Nucleus accumbens (tissue), 56 donors: ENCODE data around the gene CTNNA3.

Experiments
- DNase-seq, 56 donors: peaks; one replicate each; lab custom pipeline; 2025; lab: John Stamatoyannopoulos, UW

The CTNNA3 gene

DNA sequence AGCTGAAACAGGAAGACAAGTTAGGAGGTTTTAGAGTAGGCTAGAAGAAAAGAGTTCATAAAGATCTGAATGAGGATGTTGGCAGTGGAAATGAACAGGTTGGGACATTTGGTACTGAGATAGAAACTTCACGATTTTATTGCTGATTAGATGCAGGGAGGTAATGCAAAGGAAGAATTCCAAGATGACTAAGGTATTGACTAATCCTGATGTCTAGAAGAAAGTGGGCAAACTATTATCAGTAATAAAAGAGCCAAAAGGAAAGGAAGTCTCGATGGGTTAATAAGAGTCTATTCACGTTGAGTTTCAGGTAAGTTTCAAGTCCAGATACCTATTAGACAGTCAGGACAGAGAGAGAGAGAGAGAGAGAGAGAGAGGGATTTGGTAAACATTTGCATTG is 1401.5 kb downstream of the CTNNA3 start:
- no peak for DNase-seq

DNA sequence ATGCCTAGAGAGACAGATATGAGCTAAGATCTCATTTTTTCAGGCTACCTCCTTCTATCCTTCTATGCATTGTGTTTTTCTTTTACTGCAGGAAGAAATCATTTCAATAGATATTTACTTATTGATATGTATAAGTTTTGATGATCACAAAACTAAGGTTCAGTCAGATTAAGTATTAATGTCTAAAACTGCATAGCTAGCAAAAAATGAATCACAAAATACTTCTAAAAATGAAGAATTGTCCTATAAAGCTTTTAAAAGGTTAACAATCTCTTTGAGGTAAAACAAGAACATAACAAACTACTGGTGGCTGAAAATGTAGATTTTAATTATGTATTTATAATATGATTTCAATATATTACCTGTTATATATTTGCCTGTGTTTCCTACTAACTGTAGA is 1403.1 kb downstream of the CTNNA3 start:
- no peak for DNase-seq

DNA sequence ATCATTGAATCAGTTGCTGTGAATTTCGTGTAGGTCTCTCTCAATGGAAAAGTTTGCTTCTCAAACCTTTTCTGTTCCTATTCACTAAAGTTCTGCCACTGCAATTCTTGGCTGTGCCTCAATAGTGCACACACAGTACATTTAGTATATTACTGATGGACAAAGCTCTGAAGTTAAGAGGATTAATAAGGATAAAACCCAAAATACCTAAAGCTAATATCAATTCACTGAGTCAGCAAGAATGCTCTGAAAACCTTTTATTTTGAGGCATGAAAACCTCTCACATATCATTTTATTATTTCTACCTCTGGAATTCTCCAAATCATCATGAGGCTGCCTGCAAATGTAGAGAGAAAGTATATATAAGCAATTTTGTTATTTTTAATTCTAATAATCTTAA is 1403.5 kb downstream of the CTNNA3 start:
- no peak for DNase-seq

DNA sequence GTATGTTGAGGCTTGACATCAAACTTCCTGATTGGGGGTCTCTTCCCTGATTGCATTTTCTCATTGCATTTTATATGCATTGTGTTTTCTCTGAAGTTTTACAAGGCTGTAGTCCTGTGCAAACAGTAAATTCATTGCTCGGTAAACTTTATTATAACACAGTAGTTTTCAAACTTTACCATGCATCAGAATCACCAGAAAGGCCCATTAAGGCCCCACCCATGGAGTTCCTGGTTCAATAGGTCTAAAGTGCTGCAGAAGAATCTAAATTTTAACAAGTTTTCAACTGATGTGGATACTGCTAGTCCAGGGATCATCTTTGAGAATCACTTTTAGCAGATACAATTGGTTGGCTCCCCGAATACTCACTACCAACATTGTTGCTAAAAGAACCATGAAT is 1404.9 kb downstream of the CTNNA3 start:
- DNase-seq, result no peak

DNA sequence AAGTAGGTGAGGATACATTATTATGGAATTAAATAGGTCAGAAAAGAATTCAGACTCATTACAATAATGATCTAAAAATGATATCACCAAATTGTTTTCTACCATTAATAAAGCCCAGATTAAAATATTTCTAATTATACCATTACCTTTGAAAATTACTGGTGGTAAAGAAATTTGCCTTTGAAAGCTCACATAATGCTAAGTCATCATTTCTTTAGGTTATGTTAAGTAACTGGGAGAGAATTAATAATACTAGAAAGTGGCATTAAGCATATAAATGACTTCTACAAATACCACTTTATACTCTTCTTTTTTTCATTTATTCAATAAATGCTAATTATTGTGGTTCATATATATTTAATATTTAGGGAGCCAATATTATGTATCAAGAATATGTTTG is 1411.4 kb downstream of the CTNNA3 start:
- DNase-seq, result no peak

DNA sequence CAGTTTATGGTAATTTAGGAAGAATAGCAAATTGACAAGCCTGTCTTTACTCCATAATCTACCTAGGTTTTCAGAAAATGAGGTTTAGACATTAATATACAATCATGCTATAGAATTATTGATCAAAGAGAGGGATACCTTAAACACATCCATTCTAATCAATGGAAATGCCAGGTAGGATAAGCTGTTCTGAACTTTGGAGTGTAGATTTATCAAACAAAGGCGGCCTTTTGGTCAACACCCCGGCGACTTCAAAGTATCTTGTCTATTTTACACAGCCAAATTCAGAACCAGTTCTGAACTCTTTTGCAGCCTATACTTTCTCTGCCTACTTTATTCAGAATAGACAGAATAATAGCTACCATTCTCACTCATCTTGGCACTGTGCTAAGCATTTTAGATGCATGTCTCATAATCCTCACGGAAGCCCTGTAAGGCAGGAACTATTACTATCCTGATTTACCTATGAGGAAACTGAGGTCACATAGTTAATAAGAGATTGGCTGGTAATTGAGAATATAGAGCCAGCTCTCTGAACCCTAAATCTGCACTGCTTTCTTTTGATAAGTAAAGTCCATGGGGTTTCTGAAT is 1412.0 kb downstream of the CTNNA3 start:
- no peak for DNase-seq

DNA sequence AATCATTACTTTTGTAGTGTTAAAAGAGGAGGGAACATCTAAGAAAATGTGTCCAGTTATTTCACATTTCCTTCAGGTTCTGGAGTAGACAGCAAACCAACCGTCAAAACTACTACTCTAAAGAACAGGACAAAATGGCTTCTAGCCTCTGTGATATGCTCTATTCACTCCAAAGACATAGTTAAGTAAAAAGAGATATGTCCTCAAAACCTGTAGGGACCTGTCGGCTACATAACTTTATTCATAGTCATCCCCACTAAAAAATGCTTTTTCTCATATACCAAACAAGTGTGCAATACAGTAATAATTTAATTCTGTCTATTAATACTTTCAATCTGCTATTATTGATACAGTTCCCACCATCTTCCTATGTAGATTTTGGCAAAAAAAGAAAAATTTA is 1412.9 kb downstream of the CTNNA3 start:
- DNase-seq, result no peak

DNA sequence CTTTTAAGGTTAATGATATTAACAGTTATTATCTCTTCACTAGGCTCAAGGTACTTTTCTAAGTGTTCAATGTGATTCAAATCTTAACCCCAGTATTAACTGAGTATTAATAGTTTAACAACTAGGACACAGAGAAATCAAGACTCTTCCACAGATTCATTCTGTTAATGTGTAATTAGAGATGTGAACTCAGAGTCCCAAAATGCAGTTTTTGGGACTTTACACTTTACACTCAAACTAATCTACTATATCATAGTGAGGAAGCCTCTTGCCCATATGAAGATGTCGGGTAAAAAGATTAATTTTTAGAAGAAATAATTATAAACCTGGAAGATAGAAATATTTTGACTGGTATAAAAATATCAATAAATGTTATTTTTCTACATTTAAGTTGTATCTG is 1414.7 kb downstream of the CTNNA3 start:
- DNase-seq, result no peak

DNA sequence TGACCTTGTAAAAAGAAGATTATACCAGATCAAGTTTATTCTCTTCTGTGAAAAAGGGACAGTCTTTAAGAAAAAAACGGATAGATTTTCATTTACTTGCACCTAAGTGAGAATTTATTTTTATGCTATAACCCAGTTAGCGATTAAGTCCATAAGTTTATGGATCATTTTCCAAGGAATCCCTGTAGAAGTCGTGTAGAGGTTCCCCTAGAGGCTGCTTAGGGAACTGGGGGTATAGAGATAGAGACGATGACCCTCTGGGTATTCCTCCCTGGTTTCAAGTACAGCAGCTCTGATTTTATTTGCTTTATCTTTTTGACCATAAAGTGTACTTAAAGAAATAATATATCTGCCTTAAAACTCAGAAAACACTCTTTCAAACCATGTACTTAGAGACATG is 1418.5 kb downstream of the CTNNA3 start:
- no peak for DNase-seq

DNA sequence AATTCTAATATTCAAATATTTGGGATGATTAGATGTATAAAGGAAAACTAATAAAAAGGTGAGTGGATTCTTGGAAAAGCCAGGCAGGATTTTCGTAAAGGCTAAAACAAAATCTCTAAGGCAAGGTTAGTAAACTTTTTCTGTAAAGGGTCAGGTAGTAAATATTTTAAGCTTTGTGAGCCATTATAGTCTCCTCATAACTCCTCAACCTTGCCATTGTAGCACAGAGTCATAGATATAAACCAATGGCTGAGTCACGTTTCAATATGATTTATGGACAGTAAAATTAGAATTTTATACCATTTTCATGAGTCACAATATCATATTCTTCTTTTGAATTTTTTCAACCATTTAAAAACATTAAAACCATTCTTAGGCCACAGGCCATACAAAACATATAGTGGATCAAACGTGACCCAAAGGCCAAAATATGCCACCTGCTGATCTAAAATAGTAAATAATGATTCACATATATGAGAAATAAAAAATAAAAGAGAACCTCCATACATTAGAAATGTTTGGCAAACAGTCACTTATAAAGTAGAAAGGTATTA is 1422.0 kb downstream of the CTNNA3 start:
- no peak for DNase-seq

DNA sequence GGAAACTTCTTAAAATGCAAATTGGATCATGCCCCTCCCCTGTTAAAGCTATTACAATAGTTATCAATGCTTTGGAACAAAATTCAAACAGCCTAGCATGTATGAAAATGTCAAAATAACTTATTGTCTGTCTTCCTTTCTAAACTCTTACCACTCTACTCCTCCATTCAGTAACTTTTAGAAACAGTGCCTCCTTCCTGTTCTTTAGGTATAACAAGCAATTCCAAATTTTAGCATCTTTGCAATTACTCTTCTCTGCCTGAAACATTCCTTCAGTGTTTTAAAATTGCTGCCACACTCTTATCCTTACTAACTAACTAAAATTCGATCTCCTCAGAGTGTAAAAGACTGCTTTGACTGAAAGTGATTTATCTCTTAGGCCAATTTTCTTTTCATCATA is 1430.6 kb downstream of the CTNNA3 start:
- no peak for DNase-seq

DNA sequence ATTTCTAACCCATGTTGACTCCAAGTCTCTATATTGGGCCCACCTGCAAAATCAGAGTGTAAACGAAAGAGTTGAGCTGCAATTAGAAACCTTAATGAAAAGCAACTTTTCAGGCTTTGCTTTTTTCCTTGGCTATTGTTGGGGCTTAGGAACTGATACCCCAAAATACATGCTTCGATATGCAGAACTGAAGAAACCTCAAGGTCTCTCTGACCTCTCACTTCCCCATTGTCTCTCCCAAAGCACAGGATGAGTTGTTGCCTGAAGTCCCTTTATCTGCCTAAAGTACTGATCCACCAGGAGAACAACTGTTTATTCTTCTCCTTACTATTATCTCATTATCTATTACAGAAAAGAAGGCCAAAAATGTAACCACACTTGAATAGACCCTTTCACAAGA is 1436.2 kb downstream of the CTNNA3 start:
- DNase-seq, result no peak

DNA sequence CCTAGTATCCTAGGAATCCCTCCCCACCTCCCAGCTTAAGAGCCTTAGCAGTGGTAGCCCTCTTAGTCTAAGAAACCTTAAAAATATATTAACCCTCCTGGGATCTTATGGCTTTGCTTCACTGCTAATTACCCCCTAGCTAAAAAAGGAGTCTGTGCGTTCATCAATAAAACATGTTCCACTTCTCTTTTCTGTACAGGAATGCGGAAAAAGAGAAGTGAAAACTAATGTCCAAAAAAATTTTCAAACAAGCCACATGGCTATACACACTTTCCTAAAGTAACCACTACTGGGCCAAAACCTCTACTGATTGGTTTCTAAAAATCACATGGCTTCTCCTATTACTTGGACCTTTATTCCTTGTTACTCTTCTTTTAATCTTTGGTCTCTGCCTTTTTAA is 1437.3 kb downstream of the CTNNA3 start:
- DNase-seq, result no peak

DNA sequence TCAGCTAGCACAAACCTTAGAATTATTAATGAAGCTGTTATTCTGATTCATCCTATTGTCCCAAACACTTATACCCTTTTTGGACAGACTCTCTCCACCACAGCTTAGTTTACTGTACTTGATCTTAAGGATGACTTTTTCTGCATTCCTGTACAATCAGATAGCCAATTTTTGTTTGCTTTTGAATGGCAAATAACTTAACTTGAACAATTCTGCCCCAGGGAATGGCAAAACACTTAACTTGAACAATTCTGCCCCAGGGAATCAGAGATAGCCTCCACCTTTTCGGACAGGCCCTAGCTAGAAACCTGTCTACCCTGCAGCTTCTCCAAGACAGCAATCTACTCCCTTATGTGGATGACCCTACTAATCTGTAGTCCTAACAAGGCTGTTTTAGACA is 1438.2 kb downstream of the CTNNA3 start:
- DNase-seq, result no peak

DNA sequence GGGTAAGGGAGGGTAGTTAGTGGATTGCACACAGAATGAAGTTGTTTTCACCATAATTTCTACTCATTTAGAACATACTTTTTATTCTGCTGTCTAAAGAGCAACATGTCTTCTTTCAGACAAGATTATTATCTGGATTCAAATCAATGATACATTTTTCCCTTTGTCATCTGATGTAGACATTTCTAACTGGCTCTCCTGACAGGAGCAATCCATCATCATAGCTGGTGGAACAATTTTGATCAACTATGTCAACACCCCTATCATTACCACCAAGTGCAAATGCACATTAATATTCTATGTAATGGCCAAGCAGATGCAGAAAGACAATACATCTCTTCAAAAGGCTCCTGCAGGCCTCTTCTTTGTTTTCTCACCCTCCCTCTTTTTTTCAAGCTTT is 1443.0 kb downstream of the CTNNA3 start:
- no peak for DNase-seq

DNA sequence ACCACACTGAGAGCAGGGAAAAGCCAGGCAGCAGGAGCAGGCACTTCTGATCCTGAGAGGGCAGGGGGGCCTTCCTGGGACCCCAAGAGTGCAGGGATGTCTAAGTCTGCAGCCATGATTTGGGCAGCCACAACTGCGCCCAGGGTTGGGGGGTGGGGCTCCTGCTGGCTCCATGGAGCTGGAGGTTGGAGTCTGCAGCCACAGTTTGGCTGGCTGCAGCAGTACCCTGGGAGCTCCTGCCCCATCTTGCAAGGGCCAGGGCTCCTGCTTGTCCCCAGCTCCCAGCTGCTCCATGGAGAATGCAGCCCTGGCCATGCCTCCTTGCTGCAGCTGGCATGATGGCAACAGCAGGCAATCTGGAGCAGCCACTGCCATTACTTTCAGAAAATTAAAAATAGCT is 1449.8 kb downstream of the CTNNA3 start:
- no peak for DNase-seq

DNA sequence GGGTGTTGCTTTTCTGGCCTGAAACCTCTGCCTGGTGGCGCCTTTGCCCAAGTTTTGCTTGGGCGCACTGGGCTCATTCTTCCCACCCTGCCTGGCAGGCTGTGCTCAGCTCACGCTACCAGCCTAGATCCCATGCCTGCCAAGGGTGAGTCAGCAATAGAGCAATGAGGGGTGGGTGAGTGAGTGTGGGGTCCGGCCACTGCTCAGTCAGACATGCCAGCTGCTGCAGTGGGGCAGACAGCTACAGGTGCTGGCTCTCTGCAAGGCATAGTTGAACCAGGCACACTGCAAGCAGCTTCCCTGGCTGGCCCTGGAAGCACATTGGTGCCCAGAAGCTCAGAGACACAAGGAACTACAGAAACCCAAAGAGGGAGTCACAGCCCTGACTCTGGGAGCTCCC is 1451.0 kb downstream of the CTNNA3 start:
- no peak for DNase-seq

DNA sequence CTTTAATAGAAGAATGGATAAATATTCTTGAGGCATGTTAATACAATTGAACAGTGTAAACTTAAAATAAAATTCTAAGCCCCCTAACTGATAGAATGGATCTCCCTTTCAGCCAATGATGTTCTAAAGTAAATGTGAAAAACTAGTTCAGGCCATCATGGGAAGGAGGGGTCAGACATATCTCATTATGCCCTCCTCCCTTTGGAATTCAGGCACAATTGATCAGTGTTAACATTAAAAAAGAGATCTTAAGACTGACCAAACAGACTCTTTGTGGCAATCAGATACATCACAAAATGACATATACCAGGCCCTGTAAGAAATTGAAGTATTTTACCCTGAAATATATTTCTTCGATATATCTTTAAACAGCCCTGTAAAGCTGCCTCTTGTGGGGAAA is 1453.1 kb downstream of the CTNNA3 start:
- DNase-seq, result no peak

DNA sequence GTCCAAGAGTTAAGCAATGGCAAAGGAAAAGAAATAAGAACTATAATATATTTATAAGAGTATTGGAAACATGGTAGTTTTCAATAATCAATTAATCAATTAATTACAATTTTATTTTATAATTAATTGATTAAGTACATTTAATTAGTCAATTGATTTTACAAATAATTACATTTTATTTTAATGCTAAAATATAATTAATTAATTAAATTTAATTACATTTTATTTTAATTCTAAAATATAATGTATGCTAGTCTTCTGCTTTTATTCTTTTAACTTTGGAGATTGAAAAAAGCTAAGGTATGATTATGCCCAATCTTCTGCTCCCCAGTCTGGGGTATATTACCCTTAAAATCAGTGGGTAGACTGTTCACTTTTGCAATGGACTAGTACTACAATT is 1456.9 kb downstream of the CTNNA3 start:
- DNase-seq, result no peak

DNA sequence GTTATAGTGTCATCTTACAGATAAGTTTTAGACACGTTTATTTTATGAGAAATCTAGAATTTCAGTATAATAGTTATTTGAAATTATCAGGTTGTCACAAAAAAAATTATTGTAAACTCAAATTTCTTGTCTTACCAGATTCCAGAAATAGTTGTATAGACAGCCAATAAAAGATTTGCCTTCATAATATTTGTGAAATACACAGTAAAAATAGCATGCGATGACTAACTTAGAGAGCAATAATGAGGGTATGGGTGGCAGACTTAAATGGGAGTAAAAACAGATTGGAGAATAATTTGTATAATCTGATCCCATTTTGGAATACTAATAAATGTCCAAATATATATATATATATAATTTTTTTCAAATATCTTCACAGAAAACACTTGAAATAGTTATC is 1457.7 kb downstream of the CTNNA3 start:
- no peak for DNase-seq

DNA sequence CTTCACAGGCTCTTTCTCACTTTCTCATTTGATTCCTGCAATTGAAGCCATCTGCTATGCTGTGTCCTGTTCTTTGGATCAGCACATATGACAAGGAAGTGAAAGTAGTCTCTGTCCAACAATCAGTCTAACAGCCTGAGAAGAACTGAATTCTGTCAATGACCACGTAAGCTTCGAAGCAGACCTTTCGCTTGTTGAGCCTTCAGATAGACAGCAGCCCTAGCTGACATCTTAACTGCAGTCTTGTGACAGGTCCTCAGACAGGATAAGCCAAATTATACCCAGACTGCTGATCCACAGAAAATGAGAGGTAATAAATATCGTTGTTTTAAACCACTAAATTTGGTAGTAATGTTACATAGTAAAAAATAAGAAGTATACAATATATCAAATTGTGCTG is 1461.1 kb downstream of the CTNNA3 start:
- DNase-seq, result no peak

DNA sequence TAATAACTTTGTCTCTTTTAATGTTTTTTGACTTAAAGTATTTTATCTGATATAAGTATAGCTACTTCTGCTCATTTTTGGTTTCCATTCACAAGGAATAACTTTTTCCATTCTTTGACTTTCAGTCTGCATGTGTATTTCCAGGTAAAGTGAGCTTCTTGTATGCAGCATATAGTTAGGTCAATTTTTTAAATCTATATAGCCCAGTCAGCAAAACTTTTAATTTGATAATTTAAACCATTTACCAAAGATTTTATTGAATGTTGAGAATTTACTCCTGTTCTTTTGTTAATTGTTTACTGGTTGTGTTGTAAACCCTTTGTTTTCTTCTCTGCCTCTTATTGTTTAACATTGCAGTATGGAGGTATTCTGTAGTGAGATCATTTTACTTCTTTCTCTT is 1467.1 kb downstream of the CTNNA3 start:
- DNase-seq, result no peak

DNA sequence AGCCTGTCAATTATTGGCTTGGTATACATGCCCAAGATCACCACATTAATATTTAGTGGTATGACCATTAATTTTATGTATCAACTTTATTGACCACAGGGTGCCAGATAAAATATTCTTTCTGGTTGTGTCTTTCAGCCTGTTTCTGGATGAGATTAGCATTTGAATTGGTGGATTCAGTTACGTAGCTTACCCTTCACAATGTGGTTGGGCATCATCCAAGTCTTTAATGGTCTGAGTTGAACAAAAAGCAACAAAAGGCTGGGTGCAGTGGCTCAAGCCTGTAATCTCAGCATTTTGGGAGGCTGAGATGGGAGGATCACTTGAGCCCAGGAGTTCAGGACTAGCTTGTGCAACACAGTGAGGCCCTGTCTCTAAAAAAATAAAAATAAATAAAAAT is 1472.3 kb downstream of the CTNNA3 start:
- DNase-seq, result no peak
